ENCODE data around the gene SELENON. TPM values are rescaled to one million over a fixed set of nuclear protein-coding genes. Genes with fewer than 3 reads are reported as not detected.

Gene SELENON
- total and polyA plus RNA-seq, 2 of the 4 experiments (the other 2 are of a cell fraction) = 9.1 to 114 TPM

GRCh38 chr1:25836695-25837094 lies 36.7 kb downstream of the SELENON start:
- Histone ChIP-seq H4K5ac (ENCODE audit: low read depth, low read length) (no peak overlapping the region), H3K14ac (replicated peaks; ENCODE audit: low read depth, low read length) (no peak overlapping the region), H3K9ac (ENCODE audit: low read depth, low read length) (no peak overlapping the region), H3K9me1 (ENCODE audit: insufficient read depth, low read length) (no peaks in the 10 kb centered on the region; the same call in 1 of the 2 replicates), H2AK9ac (replicated peaks; ENCODE audit: low read depth, low read length, poor library complexity) (no peak overlapping the region), H2BK15ac (ENCODE audit: low read depth, low read length) (no peak overlapping the region), H3K4ac (ENCODE audit: low read depth, low read length) (no peak overlapping the region), H3K9me3 (ENCODE audit: control insufficient read depth, insufficient read depth, low read length) (no peaks in the 10 kb centered on the region), H2BK20ac (ENCODE audit: low read depth, low read length) (no peak overlapping the region), H3K4me3 (ENCODE audit: insufficient read depth, low read depth, low read length) (no peak overlapping the region), H3K23ac (ENCODE audit: low read depth, low read length) (no peak overlapping the region), H2BK5ac (ENCODE audit: low read depth, low read length, poor library complexity, severe bottlenecking) (no peak overlapping the region), H4K20me1 (ENCODE audit: insufficient read depth, low read length) (no peaks in the 10 kb centered on the region), H3K36me3 (ENCODE audit: control insufficient read depth, insufficient read depth, low read length) (peaks cover 20% of the 10 kb centered on the region), H3K56ac (ENCODE audit: extremely low read depth, insufficient read depth, low read length) (no peak overlapping the region), H2BK120ac (ENCODE audit: low read depth, low read length) (no peak overlapping the region), H2AK5ac (ENCODE audit: low read depth, low read length) (no peak overlapping the region), H4K8ac (ENCODE audit: low read depth in 2 of 2, low read length in 2 of 2) (no peak overlapping the region), H3K27me3 (ENCODE audit: control insufficient read depth, insufficient read depth, low read length) (no peaks in the 10 kb centered on the region), H4K91ac (ENCODE audit: insufficient read depth, low read depth, low read length) (no peak overlapping the region), H2AFZ (replicated peaks; ENCODE audit: low read length, poor library complexity) (no peak overlapping the region), H3K4me1 (ENCODE audit: control insufficient read depth, insufficient read depth, low read length) (no peaks in the 10 kb centered on the region), H3K18ac (ENCODE audit: low read depth, low read length) (no peak overlapping the region), H3K4me2 (ENCODE audit: low read depth, low read length) (no peak overlapping the region), H3K27ac (ENCODE audit: insufficient read depth, low read length) (no peak overlapping the region), H3K79me1 (ENCODE audit: low read depth in 1 of 2, low read length in 2 of 2) (peaks cover 7 to 8% of the 10 kb centered on the region in 2 experiments; a peak in 2 of 4 replicates)
- no TSS peak for BruUV-seq (replicated peaks)
- TF ChIP-seq RCOR1 (IDR thresholded peaks at IDR 0.05; ENCODE audit: insufficient replicate concordance, low read length) (no peak), RFX5 (IDR thresholded peaks at IDR 0.05; ENCODE audit: low read depth, low read length) (no peak), RAD21 (IDR thresholded peaks at IDR 0.05; ENCODE audit: low read length) (no peak), CHD1 (IDR thresholded peaks at IDR 0.05; ENCODE audit: low read depth, low read length) (no peak)
- in situ Hi-C loops (cut with MboI; ENCODE audit: low sequenced_read_pairs) (no loop called here), dilution Hi-C loops (cut with HindIII; ENCODE audit: low sequenced_read_pairs, unreplicated experiment) (no loop called here), intact Hi-C loops (cut with micrococcal nuclease) (no loop called here)
- ChIA-PET CTCF (interaction anchor here (0.9 to 1.2 kb wide), 2 partner anchors 15 to 161 kb away, joined by 3 to 4 read pairs; partner anchors contain the start of gene PAFAH2), POLR2A (ENCODE audit: unreplicated experiment) (no interaction called here)
- peak; percentile 48; the same call in 1 of the 2 replicates for ATAC-seq (ENCODE audit: low read depth)
- no peak for DNase-seq
- 100% methylated on average over 1 of the region's 3 CpGs; no CpG with 5 or more reads in 1 of the 2 experiments for WGBS, 2 experiments (ENCODE audit: extremely low coverage in 2 of 2, insufficient read length in 1 of 2)
